ENCODE measurements around the gene PTPN21.

GRCh38 chr14:88481794-88482193 lies 73.0 kb downstream of the PTPN21 start:
- TF ChIP-seq, protein P1, sequence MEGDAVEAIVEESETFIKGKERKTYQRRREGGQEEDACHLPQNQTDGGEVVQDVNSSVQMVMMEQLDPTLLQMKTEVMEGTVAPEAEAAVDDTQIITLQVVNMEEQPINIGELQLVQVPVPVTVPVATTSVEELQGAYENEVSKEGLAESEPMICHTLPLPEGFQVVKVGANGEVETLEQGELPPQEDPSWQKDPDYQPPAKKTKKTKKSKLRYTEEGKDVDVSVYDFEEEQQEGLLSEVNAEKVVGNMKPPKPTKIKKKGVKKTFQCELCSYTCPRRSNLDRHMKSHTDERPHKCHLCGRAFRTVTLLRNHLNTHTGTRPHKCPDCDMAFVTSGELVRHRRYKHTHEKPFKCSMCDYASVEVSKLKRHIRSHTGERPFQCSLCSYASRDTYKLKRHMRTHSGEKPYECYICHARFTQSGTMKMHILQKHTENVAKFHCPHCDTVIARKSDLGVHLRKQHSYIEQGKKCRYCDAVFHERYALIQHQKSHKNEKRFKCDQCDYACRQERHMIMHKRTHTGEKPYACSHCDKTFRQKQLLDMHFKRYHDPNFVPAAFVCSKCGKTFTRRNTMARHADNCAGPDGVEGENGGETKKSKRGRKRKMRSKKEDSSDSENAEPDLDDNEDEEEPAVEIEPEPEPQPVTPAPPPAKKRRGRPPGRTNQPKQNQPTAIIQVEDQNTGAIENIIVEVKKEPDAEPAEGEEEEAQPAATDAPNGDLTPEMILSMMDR (IDR thresholded peaks at IDR 0.05): no peak
- no peak for TF ChIP-seq POLR2A (IDR thresholded peaks at IDR 0.05)
- no peak for TF ChIP-seq POLR2AphosphoS5 (IDR thresholded peaks at IDR 0.05)
